ENCODE measurements around the gene TUBGCP6.

- TF ChIP-seq CTCF (IDR thresholded peaks at IDR 0.05; ENCODE audit: low read depth, low read length, poor library complexity, severe bottlenecking) (no peak), EZH2phosphoT487 (IDR thresholded peaks at IDR 0.05; ENCODE audit: borderline replicate concordance, low read length) (no peak)
Observed at GRCh38 chr22:50248196-50249081, 3.6 kb upstream of the TUBGCP6 start.
